Measurements from ENCODE around the gene CIDEA.

The CIDEA gene

GRCh38 chr18:12318857-12319256 is 64.7 kb downstream of the CIDEA start:
- no peak for DNase-seq (ENCODE audit: low spot score)

GRCh38 chr18:12321333-12321732 is 67.2 kb downstream of the CIDEA start:
- DNase-seq (ENCODE audit: low spot score) = no peak

DNA sequence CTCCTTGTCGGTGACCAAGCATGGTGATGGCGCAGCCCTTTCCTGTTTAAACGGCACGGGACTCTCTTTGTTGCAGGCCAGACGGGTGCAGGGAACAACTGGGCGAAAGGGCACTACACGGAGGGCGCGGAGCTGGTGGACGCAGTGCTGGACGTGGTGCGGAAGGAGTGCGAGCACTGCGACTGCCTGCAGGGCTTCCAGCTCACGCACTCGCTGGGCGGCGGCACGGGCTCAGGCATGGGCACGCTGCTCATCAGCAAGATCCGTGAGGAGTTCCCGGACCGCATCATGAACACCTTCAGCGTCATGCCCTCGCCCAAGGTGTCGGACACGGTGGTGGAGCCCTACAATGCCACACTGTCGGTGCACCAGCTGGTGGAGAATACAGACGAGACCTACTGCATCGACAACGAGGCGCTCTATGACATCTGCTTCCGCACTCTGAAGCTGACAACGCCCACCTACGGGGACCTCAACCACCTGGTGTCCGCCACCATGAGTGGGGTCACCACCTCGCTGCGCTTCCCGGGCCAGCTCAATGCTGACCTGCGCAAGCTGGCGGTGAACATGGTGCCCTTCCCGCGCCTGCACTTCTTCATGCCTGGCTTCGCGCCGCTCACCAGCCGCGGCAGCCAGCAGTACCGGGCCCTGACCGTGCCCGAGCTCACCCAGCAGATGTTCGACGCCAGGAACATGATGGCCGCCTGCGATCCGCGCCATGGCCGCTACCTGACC is 71.0 kb downstream of the CIDEA start:
- DNase-seq (ENCODE audit: low spot score) = no peak

DNA sequence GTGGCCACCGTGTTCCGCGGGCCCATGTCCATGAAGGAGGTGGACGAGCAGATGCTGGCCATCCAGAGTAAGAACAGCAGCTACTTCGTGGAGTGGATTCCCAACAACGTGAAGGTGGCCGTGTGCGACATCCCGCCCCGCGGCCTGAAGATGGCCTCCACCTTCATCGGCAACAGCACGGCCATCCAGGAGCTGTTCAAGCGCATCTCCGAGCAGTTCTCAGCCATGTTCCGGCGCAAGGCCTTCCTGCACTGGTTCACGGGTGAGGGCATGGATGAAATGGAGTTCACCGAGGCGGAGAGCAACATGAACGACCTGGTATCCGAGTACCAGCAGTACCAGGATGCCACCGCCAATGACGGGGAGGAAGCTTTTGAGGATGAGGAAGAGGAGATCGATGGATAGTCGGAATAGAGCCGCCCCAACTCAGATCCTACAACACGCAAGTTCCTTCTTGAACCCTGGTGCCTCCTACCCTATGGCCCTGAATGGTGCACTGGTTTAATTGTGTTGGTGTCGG is 71.6 kb downstream of the CIDEA start:
- no peak for DNase-seq (ENCODE audit: low spot score)

DNA sequence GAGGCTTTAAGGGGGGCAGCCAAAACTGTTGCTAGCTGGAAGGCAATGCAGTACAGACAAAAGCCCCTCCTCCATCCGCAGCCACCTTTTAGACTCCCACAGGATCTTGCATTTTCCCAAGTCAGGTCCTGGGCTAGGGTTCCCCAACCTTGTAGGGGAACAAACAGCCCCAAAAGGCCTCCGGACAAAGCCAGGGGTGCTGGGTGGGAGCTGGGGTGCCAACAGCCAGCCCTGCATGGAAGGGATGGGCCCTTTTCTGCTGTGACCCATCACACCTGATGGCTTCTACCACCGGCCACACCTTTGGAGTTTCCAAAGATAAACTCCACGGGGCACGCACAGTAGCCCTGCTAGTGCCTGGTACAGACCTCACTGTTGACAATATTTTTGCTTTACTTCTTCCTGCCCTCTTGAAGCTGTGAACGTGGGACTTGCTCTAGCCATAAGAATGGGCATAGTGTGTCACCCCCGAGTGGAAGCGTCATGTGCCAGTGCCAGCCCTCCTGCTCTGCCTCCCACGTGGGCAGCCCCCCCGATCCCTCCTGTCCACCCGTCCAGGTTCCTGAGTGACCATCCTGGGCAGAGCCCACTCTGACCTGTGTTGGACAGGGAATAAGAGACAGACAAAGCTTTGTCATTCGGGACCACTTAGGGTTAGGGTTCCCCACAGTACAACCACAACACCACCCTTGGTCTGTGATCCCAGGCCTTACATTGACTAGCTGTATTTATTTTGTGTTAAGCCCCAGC is 72.7 kb downstream of the CIDEA start:
- DNase-seq (ENCODE audit: low spot score) = no peak
